GM12875 (cell line): ENCODE results near the gene GOT1.

ENCODE experiments used
- H3K4me3 ChIP-seq: one replicate; pipeline ENCODE4 v1.5.1; 2011; ENCODE audit warnings: low read depth, low read length, control low read depth
- CTCF ChIP-seq: IDR thresholded peaks from 2 replicates; pipeline ENCODE4 v1.5.1; 2011; ENCODE audit warnings: low read depth, mild to moderate bottlenecking, control low read depth, inconsistent platforms, low read length, moderate library complexity, borderline replicate concordance; ENCODE audit not compliant: insufficient read depth

Gene GOT1

GRCh38 chr10:99391346-99391745 lies 39.1 kb downstream of the GOT1 start:
- no peak overlapping the region for H3K4me3 ChIP-seq
- no peak for TF ChIP-seq CTCF

- H3K4me3 ChIP-seq: no peak overlapping the region
- TF ChIP-seq CTCF: no peak
Observed at GRCh38 chr10:99389729-99390480, 40.5 kb downstream of the GOT1 start.

GRCh38 chr10:99387541-99387940 lies 42.9 kb downstream of the GOT1 start:
- no peak overlapping the region for H3K4me3 ChIP-seq
- no peak for TF ChIP-seq CTCF

GRCh38 chr10:99387071-99387470 lies 43.4 kb downstream of the GOT1 start:
- H3K4me3 ChIP-seq: no peak overlapping the region
- no peak for TF ChIP-seq CTCF

- H3K4me3 ChIP-seq: no peak overlapping the region
- TF ChIP-seq CTCF: no peak
Observed at GRCh38 chr10:99382176-99382575, 48.2 kb downstream of the GOT1 start.

GRCh38 chr10:99375426-99375825 lies 55.0 kb downstream of the GOT1 start:
- TF ChIP-seq CTCF: no peak
- H3K4me3 ChIP-seq: no peak overlapping the region

- no peak overlapping the region for H3K4me3 ChIP-seq
- no peak for TF ChIP-seq CTCF
Observed at GRCh38 chr10:99374972-99375371, 55.5 kb downstream of the GOT1 start.
